ENCODE measurements around the gene COA6.
"Not testable (repeated sequence)": the region's sequence is repeated elsewhere in the genome, so short reads cannot be mapped to it uniquely, and the experiment has no call there.

Gene COA6

DNA sequence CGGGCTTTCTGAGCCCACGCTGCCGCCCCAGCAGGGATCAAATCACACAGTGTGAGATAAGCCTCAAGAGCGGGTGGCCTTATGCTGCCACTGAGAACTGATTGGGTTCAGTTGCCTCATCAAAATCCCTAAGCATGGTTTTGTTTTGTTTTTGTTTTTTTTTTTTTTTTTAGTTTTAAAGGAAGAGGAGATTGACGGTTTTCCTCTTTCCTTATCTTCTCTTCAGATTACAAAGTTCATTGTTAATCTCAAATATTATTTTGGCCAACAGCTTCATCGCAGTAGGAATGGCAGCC is 651 bp downstream of the COA6 start:
- Histone ChIP-seq H2BK12ac (ENCODE audit: low read length) (no peak overlapping the region), H3K14ac (ENCODE audit: low read length) (no peak overlapping the region), H3K79me1 (ENCODE audit: low read depth, low read length) (peaks cover under 1% of the 10 kb centered on the region), H3K4me3 (ENCODE audit: low read length in 2 of 2) (peak overlapping the region; percentile 73 to 86), H3K4me1 (ENCODE audit: control insufficient read depth in 2 of 2, insufficient read depth in 1 of 2, low read depth in 1 of 2, low read length in 2 of 2) (peaks cover 2 to 10% of the 10 kb centered on the region in 2 donors), H2BK120ac (ENCODE audit: low read depth, low read length) (no peak overlapping the region), H3K4me2 (ENCODE audit: insufficient read depth, low read length, poor library complexity, severe bottlenecking) (peak overlapping the region; percentile 58), H3K9ac (ENCODE audit: low read depth, low read length, poor library complexity) (peak overlapping the region; percentile 97), H3K27me3 (ENCODE audit: control insufficient read depth in 3 of 3, insufficient read depth in 3 of 3, low read depth in 1 of 3, low read length in 3 of 3) (peaks cover 0 to 2% (median 0%) of the 10 kb centered on the region in 3 experiments), H2BK15ac (ENCODE audit: low read length) (no peak overlapping the region), H3K36me3 (replicated peaks in 1 of 2; ENCODE audit: control insufficient read depth in 2 of 2, insufficient read depth in 2 of 2, low read length in 2 of 2) (peaks cover 11 to 40% of the 10 kb centered on the region in 2 donors), H4K8ac (ENCODE audit: low read depth, low read length) (no peak overlapping the region), H2BK5ac (ENCODE audit: low read length) (peak overlapping the region; percentile 90), H3K4ac (ENCODE audit: low read length) (no peak overlapping the region), H4K91ac (ENCODE audit: low read depth, low read length, poor library complexity) (no peak overlapping the region), H3K18ac (ENCODE audit: low read length) (no peak overlapping the region), H2AFZ (ENCODE audit: low read length) (peak overlapping the region; percentile 97), H3K9me3 (replicated peaks in 1 of 2; ENCODE audit: control insufficient read depth in 2 of 2, insufficient read depth in 1 of 2, low read depth in 1 of 2, low read length in 2 of 2) (no peaks in the 10 kb centered on the region), H2AK5ac (ENCODE audit: low read depth, low read length) (no peak overlapping the region), H3K23ac (ENCODE audit: low read depth, low read length, poor library complexity) (peak overlapping the region; percentile 76), H3K27ac (replicated peaks; ENCODE audit: low read length) (no peak overlapping the region)
- DNase-seq (ENCODE audit: low spot score), result peak; percentile 5
- no CpG with 5 or more reads among the region's 6 CpGs for WGBS, 2 donors (ENCODE audit: extremely low coverage in 2 of 2, insufficient read length in 2 of 2, insufficient replicate concordance in 1 of 2)

DNA sequence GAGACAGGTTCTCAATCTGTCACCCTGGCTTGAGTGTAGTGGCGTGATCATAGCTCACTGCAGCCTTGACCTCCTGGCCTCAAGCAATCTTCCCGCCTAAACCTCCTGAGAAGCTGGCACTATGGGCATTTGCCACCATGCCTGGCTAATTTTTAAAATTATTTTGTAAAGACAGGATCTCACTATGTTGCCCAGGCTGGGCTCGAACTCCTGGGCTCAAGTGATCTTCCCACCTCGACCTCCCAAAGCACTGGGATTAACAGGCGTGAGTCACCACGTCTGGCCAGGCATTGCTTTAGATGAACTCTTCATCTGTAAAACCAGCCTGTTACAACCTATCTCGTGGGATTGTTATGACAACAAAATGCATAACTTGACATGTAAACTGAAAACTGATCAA is 2.4 kb downstream of the COA6 start:
- no peak overlapping the region for H2BK15ac ChIP-seq (ENCODE audit: low read length)
- no peak overlapping the region for H3K27ac ChIP-seq (replicated peaks; ENCODE audit: low read length)
- H3K9me3 ChIP-seq (replicated peaks in 1 of 2; ENCODE audit: control insufficient read depth in 2 of 2, insufficient read depth in 1 of 2, low read depth in 1 of 2, low read length in 2 of 2), result no peaks in the 10 kb centered on the region
- H2AFZ ChIP-seq (ENCODE audit: low read length), result no peak overlapping the region
- no peak overlapping the region for H2BK120ac ChIP-seq (ENCODE audit: low read depth, low read length)
- H3K9ac ChIP-seq (ENCODE audit: low read depth, low read length, poor library complexity), result no peak overlapping the region
- no peak overlapping the region for H4K91ac ChIP-seq (ENCODE audit: low read depth, low read length, poor library complexity)
- no peak overlapping the region for H3K18ac ChIP-seq (ENCODE audit: low read length)
- H2BK5ac ChIP-seq (ENCODE audit: low read length), result no peak overlapping the region
- no peak overlapping the region for H2AK5ac ChIP-seq (ENCODE audit: low read depth, low read length)
- H3K27me3 ChIP-seq (ENCODE audit: control insufficient read depth in 3 of 3, insufficient read depth in 3 of 3, low read depth in 1 of 3, low read length in 3 of 3), result no peaks in the 10 kb centered on the region
- H4K8ac ChIP-seq (ENCODE audit: low read depth, low read length), result no peak overlapping the region
- peaks cover 3% of the 10 kb centered on the region for H3K79me1 ChIP-seq (ENCODE audit: low read depth, low read length)
- no peak overlapping the region for H3K23ac ChIP-seq (ENCODE audit: low read depth, low read length, poor library complexity)
- H3K4ac ChIP-seq (ENCODE audit: low read length), result no peak overlapping the region
- no peak overlapping the region for H3K14ac ChIP-seq (ENCODE audit: low read length)
- DNase-seq (ENCODE audit: low spot score), result no peak
- H3K4me2 ChIP-seq (ENCODE audit: insufficient read depth, low read length, poor library complexity, severe bottlenecking), result no peak overlapping the region
- no CpG with 5 or more reads among the region's 7 CpGs for WGBS, 2 donors (ENCODE audit: extremely low coverage in 2 of 2, insufficient read length in 2 of 2, insufficient replicate concordance in 1 of 2)
- H2BK12ac ChIP-seq (ENCODE audit: low read length), result no peak overlapping the region
- no peak overlapping the region for H3K4me3 ChIP-seq (ENCODE audit: low read length in 2 of 2)
- peaks cover 2 to 10% of the 10 kb centered on the region in 2 donors for H3K4me1 ChIP-seq (ENCODE audit: control insufficient read depth in 2 of 2, insufficient read depth in 1 of 2, low read depth in 1 of 2, low read length in 2 of 2)
- peaks cover 11 to 57% of the 10 kb centered on the region in 2 donors for H3K36me3 ChIP-seq (replicated peaks in 1 of 2; ENCODE audit: control insufficient read depth in 2 of 2, insufficient read depth in 2 of 2, low read length in 2 of 2)

GRCh38 chr1:234379591-234380109 is 6.4 kb downstream of the COA6 start:
- not testable (repeated sequence) for H3K79me1 ChIP-seq (ENCODE audit: low read depth, low read length); H2BK12ac ChIP-seq (ENCODE audit: low read length)
- no CpG with 5 or more reads among the region's 5 CpGs for WGBS, 2 donors (ENCODE audit: extremely low coverage in 2 of 2, insufficient read length in 2 of 2, insufficient replicate concordance in 1 of 2)

GRCh38 chr1:234381699-234382555 is 8.7 kb downstream of the COA6 start:
- H2AFZ ChIP-seq (ENCODE audit: low read length), result no peak overlapping the region

More at GRCh38 chr1:234379591-234380109, 6.4 kb downstream of the COA6 start:
- not testable (repeated sequence) for H3K4me3 ChIP-seq (ENCODE audit: low read length in 2 of 2); H3K23ac ChIP-seq (ENCODE audit: low read depth, low read length, poor library complexity); H3K18ac ChIP-seq (ENCODE audit: low read length); H4K91ac ChIP-seq (ENCODE audit: low read depth, low read length, poor library complexity); H2AK5ac ChIP-seq (ENCODE audit: low read depth, low read length); H3K14ac ChIP-seq (ENCODE audit: low read length); H3K27ac ChIP-seq (replicated peaks; ENCODE audit: low read length); H2BK5ac ChIP-seq (ENCODE audit: low read length); H3K27me3 ChIP-seq (ENCODE audit: control insufficient read depth in 3 of 3, insufficient read depth in 3 of 3, low read depth in 1 of 3, low read length in 3 of 3); H3K9me3 ChIP-seq (replicated peaks in 1 of 2; ENCODE audit: control insufficient read depth in 2 of 2, insufficient read depth in 1 of 2, low read depth in 1 of 2, low read length in 2 of 2); H2BK120ac ChIP-seq (ENCODE audit: low read depth, low read length); H2AFZ ChIP-seq (ENCODE audit: low read length); H3K4me1 ChIP-seq (ENCODE audit: control insufficient read depth in 2 of 2, insufficient read depth in 1 of 2, low read depth in 1 of 2, low read length in 2 of 2); DNase-seq (ENCODE audit: low spot score); H3K4ac ChIP-seq (ENCODE audit: low read length); H3K4me2 ChIP-seq (ENCODE audit: insufficient read depth, low read length, poor library complexity, severe bottlenecking); H4K8ac ChIP-seq (ENCODE audit: low read depth, low read length); H2BK15ac ChIP-seq (ENCODE audit: low read length); H3K9ac ChIP-seq (ENCODE audit: low read depth, low read length, poor library complexity)
- H3K36me3 ChIP-seq (replicated peaks in 1 of 2; ENCODE audit: control insufficient read depth in 2 of 2, insufficient read depth in 2 of 2, low read length in 2 of 2), result peaks cover 14 to 84% of the 10 kb centered on the region in 2 donors

More at GRCh38 chr1:234381699-234382555, 8.7 kb downstream of the COA6 start:
- no peak overlapping the region for H3K4me3 ChIP-seq (ENCODE audit: low read length in 2 of 2)
- H3K9ac ChIP-seq (ENCODE audit: low read depth, low read length, poor library complexity), result no peak overlapping the region
- no peak overlapping the region for H3K23ac ChIP-seq (ENCODE audit: low read depth, low read length, poor library complexity)
- no peaks in the 10 kb centered on the region for H3K9me3 ChIP-seq (replicated peaks in 1 of 2; ENCODE audit: control insufficient read depth in 2 of 2, insufficient read depth in 1 of 2, low read depth in 1 of 2, low read length in 2 of 2)
- no peak overlapping the region for H2AK5ac ChIP-seq (ENCODE audit: low read depth, low read length)
- H4K8ac ChIP-seq (ENCODE audit: low read depth, low read length), result no peak overlapping the region
- H3K27me3 ChIP-seq (ENCODE audit: control insufficient read depth in 3 of 3, insufficient read depth in 3 of 3, low read depth in 1 of 3, low read length in 3 of 3), result no peaks in the 10 kb centered on the region
- no peak overlapping the region for H3K14ac ChIP-seq (ENCODE audit: low read length)
- H3K27ac ChIP-seq (replicated peaks; ENCODE audit: low read length), result no peak overlapping the region
- H3K18ac ChIP-seq (ENCODE audit: low read length), result no peak overlapping the region
- no peak overlapping the region for H2BK120ac ChIP-seq (ENCODE audit: low read depth, low read length)
- H3K4ac ChIP-seq (ENCODE audit: low read length), result no peak overlapping the region
- H2BK12ac ChIP-seq (ENCODE audit: low read length), result no peak overlapping the region
- H3K79me1 ChIP-seq (ENCODE audit: low read depth, low read length), result peaks cover 3% of the 10 kb centered on the region
- H3K4me1 ChIP-seq (ENCODE audit: control insufficient read depth in 2 of 2, insufficient read depth in 1 of 2, low read depth in 1 of 2, low read length in 2 of 2), result no peaks in the 10 kb centered on the region
- H4K91ac ChIP-seq (ENCODE audit: low read depth, low read length, poor library complexity), result no peak overlapping the region
- DNase-seq (ENCODE audit: low spot score), result no peak
- H3K36me3 ChIP-seq (replicated peaks in 1 of 2; ENCODE audit: control insufficient read depth in 2 of 2, insufficient read depth in 2 of 2, low read length in 2 of 2), result peaks cover 9 to 79% of the 10 kb centered on the region in 2 donors
- no peak overlapping the region for H3K4me2 ChIP-seq (ENCODE audit: insufficient read depth, low read length, poor library complexity, severe bottlenecking)
- no peak overlapping the region for H2BK15ac ChIP-seq (ENCODE audit: low read length)
- no CpG with 5 or more reads among the region's 10 CpGs for WGBS, 2 donors (ENCODE audit: extremely low coverage in 2 of 2, insufficient read length in 2 of 2, insufficient replicate concordance in 1 of 2)
- H2BK5ac ChIP-seq (ENCODE audit: low read length), result no peak overlapping the region

All from neuronal stem cell (in vitro differentiated cells).